Mesenchymal stem cell (in vitro differentiated cells and primary cell): Measurements from ENCODE around the gene CLK2.
A peak's percentile ranks its signal among the peaks of the same experiment; 100 is the strongest.

ENCODE experiments used
- DNase-seq: peaks from one replicate; pipeline ENCODE4 v3.0.0-alpha.2; 2013
- H2AFZ ChIP-seq: one replicate; pipeline ENCODE4 v1.6.1; 2013; ENCODE audit warnings: low read depth, mild to moderate bottlenecking, control low read depth, inconsistent platforms, low read length, moderate library complexity
- H2AK5ac ChIP-seq: 2 replicates; pipeline ENCODE4 v1.6.1; 2013; ENCODE audit warnings: low read length, moderate library complexity, mild to moderate bottlenecking, inconsistent platforms; ENCODE audit not compliant: severe bottlenecking
- H2BK120ac ChIP-seq: one replicate; pipeline ENCODE4 v1.6.1; 2013; ENCODE audit warnings: low read depth, mild to moderate bottlenecking, inconsistent platforms, low read length, moderate library complexity
- H2BK12ac ChIP-seq, 2 experiments: one replicate each; pipeline ENCODE4 v1.6.1; 2013; ENCODE audit warnings: inconsistent platforms in 2 of 2, low read length in 2 of 2, mild to moderate bottlenecking in 2 of 2, moderate library complexity in 2 of 2, control low read depth in 1 of 2
- H2BK15ac ChIP-seq: one replicate; pipeline ENCODE4 v1.6.1; 2013; ENCODE audit warnings: mild to moderate bottlenecking, low read depth, inconsistent platforms; ENCODE audit not compliant: poor library complexity, severe bottlenecking
- H2BK5ac ChIP-seq: 2 replicates; pipeline ENCODE4 v1.6.1; 2013; ENCODE audit warnings: low read depth, mild to moderate bottlenecking, low read length, control low read depth, inconsistent platforms; ENCODE audit not compliant: poor library complexity, severe bottlenecking
- H3K14ac ChIP-seq, 2 experiments: one replicate each; pipeline ENCODE4 v1.6.1; 2013; ENCODE audit warnings: inconsistent platforms in 2 of 2, low read length in 2 of 2, control low read depth in 1 of 2, mild to moderate bottlenecking in 1 of 2, moderate library complexity in 1 of 2
- H3K18ac ChIP-seq, 2 experiments: one replicate each; pipeline ENCODE4 v1.6.1; 2013; ENCODE audit warnings: inconsistent platforms in 2 of 2, low read length in 2 of 2, control low read depth in 1 of 2, low read depth in 1 of 2, mild to moderate bottlenecking in 1 of 2
- H3K23ac ChIP-seq, 2 experiments: one replicate each; pipeline ENCODE4 v1.6.1; 2013; ENCODE audit warnings: inconsistent platforms in 2 of 2, low read length in 2 of 2, mild to moderate bottlenecking in 2 of 2, moderate library complexity in 2 of 2, control low read depth in 1 of 2
- H3K27ac ChIP-seq: 2 replicates; pipeline ENCODE4 v1.5.1; 2013; ENCODE audit warnings: mild to moderate bottlenecking, moderate library complexity, low read length, control low read depth, inconsistent platforms; ENCODE audit not compliant: poor library complexity, severe bottlenecking
- H3K27me3 ChIP-seq, 2 experiments: 2 replicates each; pipeline versions ENCODE4 v1.6.1 to v1.7.0; 2013; ENCODE audit warnings: low read length in 2 of 2, mild to moderate bottlenecking in 2 of 2, moderate library complexity in 2 of 2, control low read depth in 1 of 2, inconsistent platforms in 1 of 2; ENCODE audit not compliant: control insufficient read depth in 1 of 2, insufficient read depth in 1 of 2
- H3K36me3 ChIP-seq, 2 experiments: 2 replicates each; pipeline versions ENCODE4 v1.6.1 to v1.7.0; 2013; ENCODE audit warnings: low read length in 2 of 2, control low read depth in 1 of 2, inconsistent platforms in 1 of 2, low read depth in 1 of 2, mild to moderate bottlenecking in 1 of 2; ENCODE audit not compliant: insufficient read depth in 2 of 2, control insufficient read depth in 1 of 2
- H3K4ac ChIP-seq, 2 experiments: one replicate each; pipeline ENCODE4 v1.6.1; 2013; ENCODE audit warnings: inconsistent platforms in 2 of 2, low read length in 2 of 2, mild to moderate bottlenecking in 2 of 2, moderate library complexity in 2 of 2, control low read depth in 1 of 2, low read depth in 1 of 2
- H3K4me1 ChIP-seq: 2 replicates; pipeline ENCODE4 v1.6.1; 2013; ENCODE audit warnings: low read depth, low read length, control low read depth; ENCODE audit not compliant: control insufficient read depth, insufficient read depth
- H3K4me2 ChIP-seq: 2 replicates; pipeline ENCODE4 v1.6.1; 2013; ENCODE audit warnings: low read length, mild to moderate bottlenecking, inconsistent platforms; ENCODE audit not compliant: poor library complexity, severe bottlenecking
- H3K4me3 ChIP-seq, 2 experiments: 2 replicates each; pipeline versions ENCODE4 v1.5.1 to v1.7.0; 2013; ENCODE audit warnings: low read length in 2 of 2, mild to moderate bottlenecking in 2 of 2, control low read depth in 1 of 2, low read depth in 1 of 2; ENCODE audit not compliant: insufficient read depth in 1 of 2
- H3K79me1 ChIP-seq: replicated peaks from 2 replicates; pipeline ENCODE4 v1.6.1; 2013; ENCODE audit warnings: mild to moderate bottlenecking, control low read depth, low read length, inconsistent platforms; ENCODE audit not compliant: poor library complexity, severe bottlenecking
- H3K9ac ChIP-seq: 2 replicates; pipeline ENCODE4 v1.7.0; 2013; ENCODE audit warnings: mild to moderate bottlenecking, low read length, moderate library complexity
- H3K9me3 ChIP-seq: 2 replicates; pipeline ENCODE4 v1.7.0; 2013; ENCODE audit warnings: mild to moderate bottlenecking, low read length; ENCODE audit not compliant: control insufficient read depth
- H4K8ac ChIP-seq: one replicate; pipeline ENCODE4 v1.6.1; 2013; ENCODE audit warnings: inconsistent platforms, mild to moderate bottlenecking, low read length, moderate library complexity
- H4K91ac ChIP-seq: one replicate; pipeline ENCODE4 v1.6.1; 2013; ENCODE audit warnings: mild to moderate bottlenecking, low read length, inconsistent platforms
- WGBS: methylation state at CpG from one replicate; pipeline ENCODE4 v1.1.7; 2013; ENCODE audit warnings: mixed read lengths; 5-methylcytosine and 5-hydroxymethylcytosine counted together

Gene CLK2

GRCh38 chr1:155254714-155255242 is 18.5 kb downstream of the CLK2 start:
- Histone ChIP-seq H4K91ac (peak overlapping the region; percentile 92), H2AK5ac (no peak overlapping the region), H2BK12ac (peak overlapping the region in 1 of 2 experiments; percentile 34), H3K23ac (peak overlapping the region in 1 of 2 experiments; percentile 53), H3K18ac (peak overlapping the region; percentile 72 to 96), H2BK15ac (peak overlapping the region; percentile 88), H3K4me1 (peaks cover 30% of the 10 kb centered on the region), H2AFZ (peak overlapping the region; percentile 64), H3K79me1 (peaks cover 24% of the 10 kb centered on the region), H3K4me3 (peak overlapping the region; percentile 79 to 95), H3K27ac (no peak overlapping the region), H3K36me3 (peaks cover 37 to 39% of the 10 kb centered on the region in 2 experiments), H4K8ac (peak overlapping the region; percentile 98), H3K4ac (peak overlapping the region; percentile 49 to 94), H3K9ac (peak overlapping the region; percentile 94), H3K4me2 (peak overlapping the region; percentile 66), H3K14ac (peak overlapping the region in 1 of 2 experiments; percentile 78), H2BK5ac (peak overlapping the region; percentile 21), H2BK120ac (peak overlapping the region; percentile 23), H3K9me3 (no peaks in the 10 kb centered on the region), H3K27me3 (no peaks in the 10 kb centered on the region)
- DNase-seq = no peak
- 14% methylated on average over 31 of the region's 35 CpGs for WGBS

GRCh38 chr1:155254228-155254713 is 19.0 kb downstream of the CLK2 start:
- Histone ChIP-seq H3K27ac (no peak overlapping the region), H4K91ac (peak overlapping the region; percentile 8), H2BK12ac (peak overlapping the region in 1 of 2 experiments; percentile 26), H2AFZ (no peak overlapping the region), H3K4me1 (peaks cover 30% of the 10 kb centered on the region), H3K4ac (peak overlapping the region; percentile 49 to 94), H3K9me3 (no peaks in the 10 kb centered on the region), H2BK120ac (no peak overlapping the region), H4K8ac (peak overlapping the region; percentile 98), H3K36me3 (peaks cover 34 to 36% of the 10 kb centered on the region in 2 experiments), H3K27me3 (no peaks in the 10 kb centered on the region), H2AK5ac (no peak overlapping the region), H3K9ac (peak overlapping the region; percentile 94), H2BK5ac (no peak overlapping the region), H3K4me3 (peak overlapping the region; percentile 79 to 95), H3K79me1 (peaks cover 22% of the 10 kb centered on the region), H3K18ac (peak overlapping the region in 1 of 2 experiments; percentile 96), H3K14ac (peak overlapping the region in 1 of 2 experiments; percentile 78), H3K4me2 (peak overlapping the region; percentile 66), H2BK15ac (no peak overlapping the region), H3K23ac (no peak overlapping the region)
- no peak for DNase-seq
- WGBS = 77% methylated on average over 12 of the region's 12 CpGs

GRCh38 chr1:155253797-155254196 is 19.5 kb downstream of the CLK2 start:
- Histone ChIP-seq H2BK15ac (no peak overlapping the region), H4K8ac (no peak overlapping the region), H4K91ac (peak overlapping the region; percentile 9), H3K4me2 (peak overlapping the region; percentile 30), H3K27me3 (no peaks in the 10 kb centered on the region), H2AK5ac (no peak overlapping the region), H3K27ac (no peak overlapping the region), H3K4me1 (peaks cover 30% of the 10 kb centered on the region), H3K23ac (no peak overlapping the region), H2BK120ac (no peak overlapping the region), H3K14ac (no peak overlapping the region), H2AFZ (no peak overlapping the region), H2BK5ac (no peak overlapping the region), H3K18ac (peak overlapping the region in 1 of 2 experiments; percentile 48), H3K79me1 (peaks cover 22% of the 10 kb centered on the region), H3K4ac (no peak overlapping the region), H2BK12ac (no peak overlapping the region), H3K4me3 (peak overlapping the region in 1 of 2 experiments; percentile 95), H3K36me3 (peaks cover 37 to 39% of the 10 kb centered on the region in 2 experiments), H3K9ac (peak overlapping the region; percentile 94), H3K9me3 (no peaks in the 10 kb centered on the region)
- DNase-seq = no peak
- 69% methylated on average over 5 of the region's 5 CpGs for WGBS

GRCh38 chr1:155253208-155253607 is 20.1 kb downstream of the CLK2 start:
- Histone ChIP-seq H3K4me2 (no peak overlapping the region), H3K9ac (peak overlapping the region; percentile 94), H2BK120ac (no peak overlapping the region), H3K27me3 (no peaks in the 10 kb centered on the region), H3K79me1 (peaks cover 18% of the 10 kb centered on the region), H2AK5ac (no peak overlapping the region), H3K4ac (no peak overlapping the region), H2BK12ac (peak overlapping the region in 1 of 2 experiments; percentile 15), H2BK15ac (no peak overlapping the region), H3K14ac (no peak overlapping the region), H4K8ac (no peak overlapping the region), H4K91ac (no peak overlapping the region), H3K18ac (peak overlapping the region in 1 of 2 experiments; percentile 48), H3K27ac (no peak overlapping the region), H2AFZ (no peak overlapping the region), H3K4me3 (peak overlapping the region in 1 of 2 experiments; percentile 95), H3K4me1 (peaks cover 30% of the 10 kb centered on the region), H3K9me3 (no peaks in the 10 kb centered on the region), H2BK5ac (no peak overlapping the region), H3K36me3 (peaks cover 37 to 45% of the 10 kb centered on the region in 2 experiments), H3K23ac (no peak overlapping the region)
- no peak for DNase-seq
- 94% methylated on average over 5 of the region's 5 CpGs for WGBS
